ENCODE results near the gene MYO5C. TPM values are rescaled to one million over a fixed set of nuclear protein-coding genes. Genes with fewer than 3 reads are reported as not detected.

Gene MYO5C
- total and polyA plus RNA-seq, 2 of the 4 experiments (the other 2 are of a cell fraction): under 0.01 to 0.03 TPM

- Histone ChIP-seq H3K36me3 (ENCODE audit: control insufficient read depth, insufficient read depth, low read length) (peaks cover under 1% of the 10 kb centered on the region), H3K27ac (ENCODE audit: insufficient read depth, low read length) (0 out of 2 replicates have a peak overlapping the region, but pooled peaks have one; percentile 13), H3K14ac (replicated peaks; ENCODE audit: low read depth, low read length) (peak overlapping the region; percentile 79), H2BK5ac (ENCODE audit: low read depth, low read length, poor library complexity, severe bottlenecking) (peak overlapping the region; percentile 90), H3K18ac (ENCODE audit: low read depth, low read length) (peak overlapping the region; percentile 79; the same call in 1 of the 2 replicates), H2AK5ac (ENCODE audit: low read depth, low read length) (peak overlapping the region; percentile 74; the same call in 1 of the 2 replicates), H4K5ac (ENCODE audit: low read depth, low read length) (peak overlapping the region; percentile 26; the same call in 1 of the 2 replicates), H3K56ac (ENCODE audit: extremely low read depth, insufficient read depth, low read length) (peak overlapping the region; percentile 24; the same call in 1 of the 2 replicates), H3K27me3 (ENCODE audit: control insufficient read depth, insufficient read depth, low read length) (no peaks in the 10 kb centered on the region), H2AFZ (replicated peaks; ENCODE audit: low read length, poor library complexity) (no peak overlapping the region), H2BK15ac (ENCODE audit: low read depth, low read length) (peak overlapping the region; percentile 22; the same call in 1 of the 3 replicates), H3K4me1 (ENCODE audit: control insufficient read depth, insufficient read depth, low read length) (peaks cover 7% of the 10 kb centered on the region; the same call in 1 of the 2 replicates), H2BK120ac (ENCODE audit: low read depth, low read length) (peak overlapping the region; percentile 77), H2AK9ac (replicated peaks; ENCODE audit: low read depth, low read length, poor library complexity) (no peak overlapping the region), H3K9me3 (ENCODE audit: control insufficient read depth, insufficient read depth, low read length) (no peaks in the 10 kb centered on the region), H3K79me1 (ENCODE audit: low read depth in 1 of 2, low read length in 2 of 2) (no peaks in the 10 kb centered on the region), H3K4me3 (ENCODE audit: insufficient read depth, low read depth, low read length) (no peak overlapping the region), H3K23ac (ENCODE audit: low read depth, low read length) (peak overlapping the region; percentile 2; the same call in 1 of the 2 replicates), H3K9me1 (ENCODE audit: insufficient read depth, low read length) (peaks cover 6% of the 10 kb centered on the region), H2BK20ac (ENCODE audit: low read depth, low read length) (peak overlapping the region; percentile 79), H4K8ac (ENCODE audit: low read depth in 2 of 2, low read length in 2 of 2) (peak overlapping the region in 1 of 2 experiments; percentile 79; a peak in 1 of 4 replicates), H3K4ac (ENCODE audit: low read depth, low read length) (0 out of 2 replicates have a peak overlapping the region, but pooled peaks have one; percentile 29), H4K20me1 (ENCODE audit: insufficient read depth, low read length) (no peaks in the 10 kb centered on the region; the same call in 1 of the 2 replicates), H4K91ac (ENCODE audit: insufficient read depth, low read depth, low read length) (peak overlapping the region; percentile 84), H3K9ac (ENCODE audit: low read depth, low read length) (no peak overlapping the region), H3K4me2 (ENCODE audit: low read depth, low read length) (peak overlapping the region; percentile 50; the same call in 1 of the 2 replicates)
- DNase-seq: peak; percentile 49
- intact Hi-C loops (cut with micrococcal nuclease) (loop anchor here (5.0 kb wide), 3 partner anchors 193 to 398 kb away; partner anchors contain the start of genes ARPP19 and MYO5A), dilution Hi-C loops (cut with HindIII; ENCODE audit: low sequenced_read_pairs, unreplicated experiment) (no loop called here), in situ Hi-C loops (cut with MboI; ENCODE audit: low sequenced_read_pairs) (loop anchor here (10.0 kb wide), 1 partner anchor 400 kb away; no protein-coding TSS in a partner anchor)
- ATAC-seq (ENCODE audit: low read depth): peak; percentile 83
- TF ChIP-seq FOS (IDR thresholded peaks at IDR 0.05; ENCODE audit: low read depth, low read length): no peak
- no peak for TF ChIP-seq ELK1 (IDR thresholded peaks at IDR 0.05; ENCODE audit: borderline replicate concordance, low read depth, low read length)
- TF ChIP-seq CTCF (conservative IDR thresholded peaks at IDR 0.05; ENCODE audit: low read depth, low read length): no peak
- no peak for TF ChIP-seq CHD1 (IDR thresholded peaks at IDR 0.05; ENCODE audit: low read depth, low read length)
- no peak for TF ChIP-seq POLR2A (IDR thresholded peaks at IDR 0.05; ENCODE audit: low read depth, low read length)
- TF ChIP-seq, protein P1, sequence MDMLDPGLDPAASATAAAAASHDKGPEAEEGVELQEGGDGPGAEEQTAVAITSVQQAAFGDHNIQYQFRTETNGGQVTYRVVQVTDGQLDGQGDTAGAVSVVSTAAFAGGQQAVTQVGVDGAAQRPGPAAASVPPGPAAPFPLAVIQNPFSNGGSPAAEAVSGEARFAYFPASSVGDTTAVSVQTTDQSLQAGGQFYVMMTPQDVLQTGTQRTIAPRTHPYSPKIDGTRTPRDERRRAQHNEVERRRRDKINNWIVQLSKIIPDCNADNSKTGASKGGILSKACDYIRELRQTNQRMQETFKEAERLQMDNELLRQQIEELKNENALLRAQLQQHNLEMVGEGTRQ (IDR thresholded peaks at IDR 0.05; ENCODE audit: low read depth, low read length): no peak
- no peak for TF ChIP-seq MXI1 (IDR thresholded peaks at IDR 0.05; ENCODE audit: borderline replicate concordance, low read depth, low read length)
- TF ChIP-seq NFE2L2 (IDR thresholded peaks at IDR 0.05; ENCODE audit: low read depth, low read length): no peak
- TF ChIP-seq RFX5 (IDR thresholded peaks at IDR 0.05; ENCODE audit: low read depth, low read length): no peak
- no peak for TF ChIP-seq MAZ (IDR thresholded peaks at IDR 0.05; ENCODE audit: borderline replicate concordance, low read depth, low read length)
- no peak for TF ChIP-seq SMC3 (IDR thresholded peaks at IDR 0.05; ENCODE audit: low read depth, low read length)
- no peak for TF ChIP-seq MAFK (IDR thresholded peaks at IDR 0.05; ENCODE audit: low read depth, low read length)
- no peak for TF ChIP-seq BHLHE40 (IDR thresholded peaks at IDR 0.05; ENCODE audit: low read depth, low read length)
- POLR2A ChIA-PET (ENCODE audit: unreplicated experiment): no interaction called here
- 80% methylated on average over 1 of the region's 3 CpGs; no CpG with 5 or more reads in 1 of the 2 experiments for WGBS, 2 experiments (ENCODE audit: extremely low coverage in 2 of 2, insufficient read length in 1 of 2)
- BruUV-seq (replicated peaks): no TSS peak
- CTCF ChIA-PET: interaction anchor here (1.1 kb wide), 1 partner anchor 251 kb away, joined by 3 read pairs; no protein-coding TSS in a partner anchor
Observed at GRCh38 chr15:52334491-52335160, 39.0 kb upstream of the MYO5C start.
